ENCODE data around the gene GRID1. TPM values are rescaled to one million over a fixed set of nuclear protein-coding genes. Genes with fewer than 3 reads are reported as not detected.

The GRID1 gene
- total and polyA plus RNA-seq, 10 of the 15 experiments (the other 5 are each of a cell fraction or from before 2014, with no cell fraction given): 0.04 to 0.62 (median 0.08) TPM; not detected in 5

DNA sequence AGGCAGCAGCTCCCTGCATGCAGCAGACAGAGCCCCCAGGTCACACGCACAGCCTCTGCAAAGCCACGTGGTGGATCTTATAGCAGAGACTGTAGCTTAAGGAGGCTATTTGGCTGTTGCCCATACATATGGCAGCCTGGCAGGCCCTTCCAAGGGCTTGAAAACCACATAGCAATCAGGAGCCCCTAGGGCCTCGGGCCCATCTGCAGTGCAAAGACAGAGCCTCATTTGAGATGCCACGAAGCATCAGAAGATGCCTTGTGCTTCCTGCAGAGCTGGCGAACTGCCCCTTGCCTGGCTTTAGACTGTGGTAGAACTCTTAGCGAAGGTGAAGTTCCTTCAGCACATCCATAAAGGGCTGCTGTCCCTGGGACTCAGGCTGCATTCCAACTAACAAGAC, 309.9 kb downstream of the GRID1 start:
- Histone ChIP-seq H3K9me3 (replicated peaks; ENCODE audit: control insufficient read depth, insufficient read depth, low read length) (no peaks in the 10 kb centered on the region), H3K4me1 (ENCODE audit: control insufficient read depth, insufficient read depth, low read length) (no peaks in the 10 kb centered on the region), H2AFZ (ENCODE audit: control insufficient read depth, low read depth, low read length) (no peak overlapping the region), H3K4me3 (no peak overlapping the region), H3K79me2 (ENCODE audit: control insufficient read depth, insufficient read depth, low read length) (no peaks in the 10 kb centered on the region), H4K20me1 (ENCODE audit: control insufficient read depth, insufficient read depth) (no peaks in the 10 kb centered on the region), H3K36me3 (ENCODE audit: control insufficient read depth in 2 of 2, insufficient read depth in 2 of 2, low read length in 1 of 2) (no peaks in the 10 kb centered on the region), H3K27ac (ENCODE audit: control insufficient read depth, insufficient read depth) (no peak overlapping the region), H3K9ac (ENCODE audit: control insufficient read depth, insufficient read depth, low read length) (no peak overlapping the region), H3K4me2 (ENCODE audit: control insufficient read depth, insufficient read depth) (no peak overlapping the region), H3K27me3 (replicated peaks in 1 of 2; ENCODE audit: control insufficient read depth in 2 of 2, insufficient read depth in 2 of 2, low read length in 1 of 2) (no peaks in the 10 kb centered on the region; a peak in 2 of 4 replicates)
- ATAC-seq (no peak), FAIRE-seq (no peak), DNase-seq (ENCODE audit: low read depth, low spot score) (no peak)
- ChIA-PET POLR2A (no interaction called here), SMC1A (ENCODE audit: uncharacterized antibody, unreplicated experiment) (no interaction called here), CTCF (no interaction called here), RAD21 (ENCODE audit: unreplicated experiment) (no interaction called here)
- intact Hi-C loops (cut with micrococcal nuclease; ENCODE audit: unreplicated experiment) (no loop called here), in situ Hi-C loops (cut with MboI) (no loop called here)
- 22% methylated on average over 6 of the region's 6 CpGs for WGBS (ENCODE audit: insufficient coverage, insufficient replicate concordance, low lambda C conversion rate, missing lambda C conversion rate)
- TF ChIP-seq TCF12 (IDR thresholded peaks at IDR 0.05; ENCODE audit: low read depth, low read length) (no peak), KAT2A (conservative IDR thresholded peaks at IDR 0.05; ENCODE audit: control insufficient read depth, low read depth, low read length) (no peak), TCF7 (IDR thresholded peaks at IDR 0.05; ENCODE audit: borderline replicate concordance) (no peak), SMC3 (IDR thresholded peaks at IDR 0.05; ENCODE audit: borderline replicate concordance, low read length) (no peak), RBBP5 (conservative IDR thresholded peaks at IDR 0.05) (no peak), SIN3A (IDR thresholded peaks at IDR 0.05; ENCODE audit: low read depth, low read length) (no peak), HDAC6 (IDR thresholded peaks at IDR 0.05; ENCODE audit: unreplicated experiment) (no peak), IKZF2 (IDR thresholded peaks at IDR 0.05) (no peak), RAD51 (IDR thresholded peaks at IDR 0.05) (no peak), LARP7 (IDR thresholded peaks at IDR 0.05) (no peak), RUNX3 (IDR thresholded peaks at IDR 0.05; ENCODE audit: low read length) (no peak), EGR1 (IDR thresholded peaks at IDR 0.05; ENCODE audit: borderline replicate concordance in 1 of 2, low read depth in 2 of 2, low read length in 2 of 2) (no peak), BMI1 (IDR thresholded peaks at IDR 0.05; ENCODE audit: borderline replicate concordance) (no peak), BCL11A (IDR thresholded peaks at IDR 0.05; ENCODE audit: low read depth, low read length) (no peak), ZSCAN29 (IDR thresholded peaks at IDR 0.05) (no peak)
- TF ChIP-seq, protein P1, sequence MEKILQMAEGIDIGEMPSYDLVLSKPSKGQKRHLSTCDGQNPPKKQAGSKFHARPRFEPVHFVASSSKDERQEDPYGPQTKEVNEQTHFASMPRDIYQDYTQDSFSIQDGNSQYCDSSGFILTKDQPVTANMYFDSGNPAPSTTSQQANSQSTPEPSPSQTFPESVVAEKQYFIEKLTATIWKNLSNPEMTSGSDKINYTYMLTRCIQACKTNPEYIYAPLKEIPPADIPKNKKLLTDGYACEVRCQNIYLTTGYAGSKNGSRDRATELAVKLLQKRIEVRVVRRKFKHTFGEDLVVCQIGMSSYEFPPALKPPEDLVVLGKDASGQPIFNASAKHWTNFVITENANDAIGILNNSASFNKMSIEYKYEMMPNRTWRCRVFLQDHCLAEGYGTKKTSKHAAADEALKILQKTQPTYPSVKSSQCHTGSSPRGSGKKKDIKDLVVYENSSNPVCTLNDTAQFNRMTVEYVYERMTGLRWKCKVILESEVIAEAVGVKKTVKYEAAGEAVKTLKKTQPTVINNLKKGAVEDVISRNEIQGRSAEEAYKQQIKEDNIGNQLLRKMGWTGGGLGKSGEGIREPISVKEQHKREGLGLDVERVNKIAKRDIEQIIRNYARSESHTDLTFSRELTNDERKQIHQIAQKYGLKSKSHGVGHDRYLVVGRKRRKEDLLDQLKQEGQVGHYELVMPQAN (conservative IDR thresholded peaks at IDR 0.05): no peak
- TF ChIP-seq, protein P2, sequence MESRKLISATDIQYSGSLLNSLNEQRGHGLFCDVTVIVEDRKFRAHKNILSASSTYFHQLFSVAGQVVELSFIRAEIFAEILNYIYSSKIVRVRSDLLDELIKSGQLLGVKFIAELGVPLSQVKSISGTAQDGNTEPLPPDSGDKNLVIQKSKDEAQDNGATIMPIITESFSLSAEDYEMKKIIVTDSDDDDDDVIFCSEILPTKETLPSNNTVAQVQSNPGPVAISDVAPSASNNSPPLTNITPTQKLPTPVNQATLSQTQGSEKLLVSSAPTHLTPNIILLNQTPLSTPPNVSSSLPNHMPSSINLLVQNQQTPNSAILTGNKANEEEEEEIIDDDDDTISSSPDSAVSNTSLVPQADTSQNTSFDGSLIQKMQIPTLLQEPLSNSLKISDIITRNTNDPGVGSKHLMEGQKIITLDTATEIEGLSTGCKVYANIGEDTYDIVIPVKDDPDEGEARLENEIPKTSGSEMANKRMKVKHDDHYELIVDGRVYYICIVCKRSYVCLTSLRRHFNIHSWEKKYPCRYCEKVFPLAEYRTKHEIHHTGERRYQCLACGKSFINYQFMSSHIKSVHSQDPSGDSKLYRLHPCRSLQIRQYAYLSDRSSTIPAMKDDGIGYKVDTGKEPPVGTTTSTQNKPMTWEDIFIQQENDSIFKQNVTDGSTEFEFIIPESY (IDR thresholded peaks at IDR 0.05): no peak
- BruUV-seq (replicated peaks): no TSS peak
